ENCODE data around the gene PLXNA3.

DNA sequence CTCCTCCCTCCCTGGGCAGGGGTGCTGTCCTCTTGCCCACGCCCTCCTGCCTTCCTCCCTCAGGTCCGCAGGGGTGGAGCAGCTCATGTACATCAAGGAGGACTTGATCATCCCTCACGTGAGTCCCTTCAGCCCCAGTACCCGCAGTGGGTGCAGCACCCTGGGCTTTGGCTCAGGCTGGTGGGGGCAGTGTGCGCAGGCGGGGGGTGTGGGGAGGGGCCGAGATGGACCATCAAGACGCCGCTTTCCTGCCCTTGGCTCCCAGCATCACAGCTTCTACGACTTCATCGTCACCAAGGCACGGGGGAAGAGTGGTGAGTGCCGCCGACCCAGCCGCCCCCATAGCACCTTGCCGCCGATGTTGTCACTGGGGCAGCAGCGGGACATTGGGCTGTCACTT, 8.5 kb upstream of the PLXNA3 start:
- TF ChIP-seq, protein P1, sequence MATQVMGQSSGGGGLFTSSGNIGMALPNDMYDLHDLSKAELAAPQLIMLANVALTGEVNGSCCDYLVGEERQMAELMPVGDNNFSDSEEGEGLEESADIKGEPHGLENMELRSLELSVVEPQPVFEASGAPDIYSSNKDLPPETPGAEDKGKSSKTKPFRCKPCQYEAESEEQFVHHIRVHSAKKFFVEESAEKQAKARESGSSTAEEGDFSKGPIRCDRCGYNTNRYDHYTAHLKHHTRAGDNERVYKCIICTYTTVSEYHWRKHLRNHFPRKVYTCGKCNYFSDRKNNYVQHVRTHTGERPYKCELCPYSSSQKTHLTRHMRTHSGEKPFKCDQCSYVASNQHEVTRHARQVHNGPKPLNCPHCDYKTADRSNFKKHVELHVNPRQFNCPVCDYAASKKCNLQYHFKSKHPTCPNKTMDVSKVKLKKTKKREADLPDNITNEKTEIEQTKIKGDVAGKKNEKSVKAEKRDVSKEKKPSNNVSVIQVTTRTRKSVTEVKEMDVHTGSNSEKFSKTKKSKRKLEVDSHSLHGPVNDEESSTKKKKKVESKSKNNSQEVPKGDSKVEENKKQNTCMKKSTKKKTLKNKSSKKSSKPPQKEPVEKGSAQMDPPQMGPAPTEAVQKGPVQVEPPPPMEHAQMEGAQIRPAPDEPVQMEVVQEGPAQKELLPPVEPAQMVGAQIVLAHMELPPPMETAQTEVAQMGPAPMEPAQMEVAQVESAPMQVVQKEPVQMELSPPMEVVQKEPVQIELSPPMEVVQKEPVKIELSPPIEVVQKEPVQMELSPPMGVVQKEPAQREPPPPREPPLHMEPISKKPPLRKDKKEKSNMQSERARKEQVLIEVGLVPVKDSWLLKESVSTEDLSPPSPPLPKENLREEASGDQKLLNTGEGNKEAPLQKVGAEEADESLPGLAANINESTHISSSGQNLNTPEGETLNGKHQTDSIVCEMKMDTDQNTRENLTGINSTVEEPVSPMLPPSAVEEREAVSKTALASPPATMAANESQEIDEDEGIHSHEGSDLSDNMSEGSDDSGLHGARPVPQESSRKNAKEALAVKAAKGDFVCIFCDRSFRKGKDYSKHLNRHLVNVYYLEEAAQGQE (IDR thresholded peaks at IDR 0.05; ENCODE audit: low read depth), result no peak
- TF ChIP-seq POLR2A (IDR thresholded peaks at IDR 0.05; ENCODE audit: borderline replicate concordance, extremely low read depth, insufficient read depth, insufficient read length) (no peak), EZH2phosphoT487 (IDR thresholded peaks at IDR 0.05; ENCODE audit: borderline replicate concordance) (no peak), POLR2AphosphoS5 (IDR thresholded peaks at IDR 0.05; ENCODE audit: low read depth, low read length) (no peak), EZH2 (IDR thresholded peaks at IDR 0.05) (no peak), SP1 (IDR thresholded peaks at IDR 0.05; ENCODE audit: low read depth) (no peak), ZFX (IDR thresholded peaks at IDR 0.05) (no peak), RAD21 (IDR thresholded peaks at IDR 0.05; ENCODE audit: low read depth) (no peak), CBX3 (IDR thresholded peaks at IDR 0.05; ENCODE audit: low read depth) (no peak), ELF1 (IDR thresholded peaks at IDR 0.05; ENCODE audit: borderline replicate concordance, low read depth) (no peak), SIN3A (IDR thresholded peaks at IDR 0.05; ENCODE audit: low read depth) (no peak), ZNF274 (IDR thresholded peaks at IDR 0.05; ENCODE audit: low read depth, low read length) (no peak)
- TF ChIP-seq, protein P2, sequence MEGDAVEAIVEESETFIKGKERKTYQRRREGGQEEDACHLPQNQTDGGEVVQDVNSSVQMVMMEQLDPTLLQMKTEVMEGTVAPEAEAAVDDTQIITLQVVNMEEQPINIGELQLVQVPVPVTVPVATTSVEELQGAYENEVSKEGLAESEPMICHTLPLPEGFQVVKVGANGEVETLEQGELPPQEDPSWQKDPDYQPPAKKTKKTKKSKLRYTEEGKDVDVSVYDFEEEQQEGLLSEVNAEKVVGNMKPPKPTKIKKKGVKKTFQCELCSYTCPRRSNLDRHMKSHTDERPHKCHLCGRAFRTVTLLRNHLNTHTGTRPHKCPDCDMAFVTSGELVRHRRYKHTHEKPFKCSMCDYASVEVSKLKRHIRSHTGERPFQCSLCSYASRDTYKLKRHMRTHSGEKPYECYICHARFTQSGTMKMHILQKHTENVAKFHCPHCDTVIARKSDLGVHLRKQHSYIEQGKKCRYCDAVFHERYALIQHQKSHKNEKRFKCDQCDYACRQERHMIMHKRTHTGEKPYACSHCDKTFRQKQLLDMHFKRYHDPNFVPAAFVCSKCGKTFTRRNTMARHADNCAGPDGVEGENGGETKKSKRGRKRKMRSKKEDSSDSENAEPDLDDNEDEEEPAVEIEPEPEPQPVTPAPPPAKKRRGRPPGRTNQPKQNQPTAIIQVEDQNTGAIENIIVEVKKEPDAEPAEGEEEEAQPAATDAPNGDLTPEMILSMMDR (IDR thresholded peaks at IDR 0.05 in 2 of 3, conservative IDR thresholded peaks at IDR 0.05 in 1 of 3; ENCODE audit: borderline replicate concordance in 1 of 3, insufficient read depth in 1 of 3, low read depth in 2 of 3, low read length in 2 of 3), result no peak
